HepG2 (cell line): Measurements from ENCODE around the gene PRKCI.
"Not testable (repeated sequence)": the region's sequence is repeated elsewhere in the genome, so short reads cannot be mapped to it uniquely, and the experiment has no call there.

Experiments used
- BHLHE40 ChIP-seq: IDR thresholded peaks from 2 replicates; pipeline ENCODE4 v1.6.1; 2011; ENCODE audit warnings: low read length, improper control_type of control experiment
- CTCF ChIP-seq: sonication (generic); formaldehyde crosslinking; IDR thresholded peaks from 2 replicates; pipeline ENCODE4 v1.5.0; 2020; ENCODE audit warnings: mild to moderate bottlenecking, missing genetic modification reagents, moderate library complexity
- HCFC1 ChIP-seq: fragments of 150-350 bp; IDR thresholded peaks from 2 replicates; pipeline ENCODE4 v1.6.1; 2014; ENCODE audit warnings: low read depth, low read length
- HES4 ChIP-seq: sonication (generic); formaldehyde crosslinking; IDR thresholded peaks from 2 replicates; pipeline ENCODE4 v1.9.0; 2021; ENCODE audit warnings: mild to moderate bottlenecking, missing genetic modification reagents, borderline replicate concordance
- RNF219 ChIP-seq: sonication (generic); formaldehyde crosslinking; IDR thresholded peaks from 2 replicates; pipeline ENCODE4 v1.5.0; 2020; ENCODE audit warnings: mild to moderate bottlenecking, missing genetic modification reagents
- RXRA ChIP-seq: sonication (generic); formaldehyde crosslinking; IDR thresholded peaks from 2 replicates; pipeline ENCODE4 v1.5.1; 2020; ENCODE audit warnings: missing genetic modification reagents
- SAFB2 ChIP-seq: sonication (generic); formaldehyde crosslinking; IDR thresholded peaks from 2 replicates; pipeline ENCODE4 v1.5.1; 2020; ENCODE audit warnings: missing genetic modification reagents, low read depth, mild to moderate bottlenecking, borderline replicate concordance
- TAF1 ChIP-seq: sonication (generic); formaldehyde crosslinking; IDR thresholded peaks from 2 replicates; pipeline ENCODE4 v1.4.0; 2020; ENCODE audit warnings: missing genetic modification reagents
- THAP11 ChIP-seq: IDR thresholded peaks from 2 replicates; pipeline ENCODE4 v1.6.1; 2016; ENCODE audit warnings: missing biosample characterization, missing genetic modification reagents
- ZNF710 ChIP-seq: sonication (generic); formaldehyde crosslinking; IDR thresholded peaks from 2 replicates; pipeline ENCODE4 v1.5.0; 2020; ENCODE audit warnings: mild to moderate bottlenecking, missing genetic modification reagents, borderline replicate concordance
- ZNF75D ChIP-seq: sonication (generic); formaldehyde crosslinking; IDR thresholded peaks from 2 replicates; pipeline ENCODE4 v1.8.1; 2023; ENCODE audit warnings: missing genetic modification reagents, mild to moderate bottlenecking, borderline replicate concordance
- ZNF777 ChIP-seq: sonication (generic); formaldehyde crosslinking; IDR thresholded peaks from 2 replicates; pipeline ENCODE4 v1.4.0; 2020; ENCODE audit warnings: missing genetic modification reagents

GRCh38 chr3:170342273-170342672 is 120.0 kb downstream of the PRKCI start:
- TF ChIP-seq ZNF777 (CRISPR knock-in tag); THAP11; CTCF (CRISPR knock-in tag); ZNF710 (CRISPR knock-in tag); HES4 (CRISPR knock-in tag); RXRA; ZNF75D (CRISPR knock-in tag); RNF219 (CRISPR knock-in tag); TAF1 (CRISPR knock-in tag); SAFB2 (CRISPR knock-in tag); HCFC1; BHLHE40: not testable (repeated sequence)
